Measurements from ENCODE around the gene PPM1H.
A peak's percentile ranks its signal among the peaks of the same experiment; 100 is the strongest.

The PPM1H gene

DNA sequence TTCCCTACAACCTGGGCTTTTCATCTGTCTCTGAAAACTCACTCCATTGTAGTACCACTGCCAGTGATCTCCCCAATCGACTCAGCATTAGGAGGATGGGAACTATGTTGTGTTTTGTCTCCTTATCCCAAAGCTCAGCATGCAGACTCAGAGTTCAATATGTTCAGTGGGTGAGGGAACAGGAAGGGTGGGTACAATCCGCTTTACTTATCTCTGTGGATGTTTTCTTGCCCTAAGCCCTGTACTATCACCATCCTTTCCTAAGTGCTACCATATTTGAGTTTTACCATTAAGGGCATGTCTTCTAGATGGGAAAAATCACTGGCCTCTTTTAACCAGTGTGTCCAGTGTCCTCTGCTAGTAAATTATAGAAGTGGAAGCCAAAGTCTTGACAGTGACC lies 107.1 kb downstream of the PPM1H start (continued):
- TF ChIP-seq, protein P1, sequence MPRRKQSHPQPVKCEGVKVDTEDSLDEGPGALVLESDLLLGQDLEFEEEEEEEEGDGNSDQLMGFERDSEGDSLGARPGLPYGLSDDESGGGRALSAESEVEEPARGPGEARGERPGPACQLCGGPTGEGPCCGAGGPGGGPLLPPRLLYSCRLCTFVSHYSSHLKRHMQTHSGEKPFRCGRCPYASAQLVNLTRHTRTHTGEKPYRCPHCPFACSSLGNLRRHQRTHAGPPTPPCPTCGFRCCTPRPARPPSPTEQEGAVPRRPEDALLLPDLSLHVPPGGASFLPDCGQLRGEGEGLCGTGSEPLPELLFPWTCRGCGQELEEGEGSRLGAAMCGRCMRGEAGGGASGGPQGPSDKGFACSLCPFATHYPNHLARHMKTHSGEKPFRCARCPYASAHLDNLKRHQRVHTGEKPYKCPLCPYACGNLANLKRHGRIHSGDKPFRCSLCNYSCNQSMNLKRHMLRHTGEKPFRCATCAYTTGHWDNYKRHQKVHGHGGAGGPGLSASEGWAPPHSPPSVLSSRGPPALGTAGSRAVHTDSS (tag by site-specific recombination; IDR thresholded peaks at IDR 0.05), result no peak
- TF ChIP-seq ZNF473 (tag by site-specific recombination; IDR thresholded peaks at IDR 0.05), result no peak
- TF ChIP-seq ZNF639 (tag by site-specific recombination; IDR thresholded peaks at IDR 0.05), result no peak
- TF ChIP-seq ZNF175 (tag by site-specific recombination; IDR thresholded peaks at IDR 0.05), result no peak
- no peak for TF ChIP-seq ZNF292 (tag by site-specific recombination; IDR thresholded peaks at IDR 0.05; ENCODE audit: borderline replicate concordance, low read depth)

DNA sequence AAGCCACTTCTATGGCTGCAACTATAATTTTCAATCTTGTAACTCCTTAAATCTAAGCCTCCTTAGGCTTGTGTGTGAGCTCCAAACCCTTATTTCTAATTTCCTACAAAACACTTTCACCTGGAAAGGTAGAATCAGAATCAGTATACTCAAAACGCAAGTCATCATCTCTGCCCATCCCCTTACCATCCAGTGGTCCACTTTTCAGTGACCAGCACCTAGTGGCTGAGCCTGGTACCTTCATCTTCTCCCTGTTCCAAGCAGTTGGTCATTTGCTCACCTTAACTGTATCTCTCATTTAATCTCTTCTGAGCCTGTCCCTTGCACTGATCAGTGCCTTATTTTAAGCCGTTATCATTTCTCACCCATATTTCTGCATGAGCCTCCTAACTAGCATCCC lies 107.9 kb downstream of the PPM1H start:
- CTCF ChIA-PET, result interaction anchor here (0.8 kb wide), 1 partner anchor 267 kb away, joined by 3 read pairs; no protein-coding TSS in a partner anchor

GRCh38 chr12:62817556-62818271 lies 117.2 kb downstream of the PPM1H start:
- H3K27ac ChIP-seq (ENCODE audit: extremely low read depth, low read depth, low read length), result peak overlapping the region; percentile 21; the same call in 1 of the 2 replicates
- peak overlapping the region; percentile 16 for H3K4me3 ChIP-seq (ENCODE audit: low read depth, low read length)
- no peaks in the 10 kb centered on the region; a peak in 1 of 3 replicates for H3K36me3 ChIP-seq (ENCODE audit: control insufficient read depth in 2 of 2, insufficient read depth in 1 of 2, low read length in 2 of 2)
- ChIA-PET CTCF (interaction anchor here (0.6 to 1.8 kb wide), 6 partner anchors 19 to 384 kb away, joined by 3 to 4 read pairs (median 3); no protein-coding TSS in a partner anchor), POLR2A (interaction anchor here (0.7 to 2.3 kb wide), 2 partner anchors 118 to 557 kb away, joined by 4 to 7 read pairs; partner anchors contain the start of gene PPM1H)
- no peaks in the 10 kb centered on the region for H3K9me3 ChIP-seq (ENCODE audit: control insufficient read depth, insufficient read depth, low read depth, low read length)
- peaks cover 10% of the 10 kb centered on the region for H3K4me1 ChIP-seq (ENCODE audit: control insufficient read depth, insufficient read depth, low read length)
- TF ChIP-seq ZNF423 (tag by site-specific recombination; IDR thresholded peaks at IDR 0.05), result no peak
- 0 out of 2 replicates have a peak, but pooled peaks have one; percentile 70 for TF ChIP-seq ZFP37 (tag by site-specific recombination; IDR thresholded peaks at IDR 0.05)
- TF ChIP-seq ZNF132 (tag by site-specific recombination; IDR thresholded peaks at IDR 0.05; ENCODE audit: borderline replicate concordance), result no peak
- TF ChIP-seq TRIM28 (IDR thresholded peaks at IDR 0.05; ENCODE audit: borderline replicate concordance, low read length), result peak; percentile 67
- no peak for TF ChIP-seq ZBTB48 (tag by site-specific recombination; IDR thresholded peaks at IDR 0.05)
- no peak for TF ChIP-seq ZNF221 (tag by site-specific recombination; IDR thresholded peaks at IDR 0.05; ENCODE audit: borderline replicate concordance)
- 0 out of 2 replicates have a peak, but pooled peaks have one; percentile 29 for TF ChIP-seq ZNF639 (tag by site-specific recombination; IDR thresholded peaks at IDR 0.05)
- TF ChIP-seq ZNF341 (tag by site-specific recombination; IDR thresholded peaks at IDR 0.05; ENCODE audit: low read depth), result 0 out of 2 replicates have a peak, but pooled peaks have one; percentile 51
- TF ChIP-seq, protein P2, sequence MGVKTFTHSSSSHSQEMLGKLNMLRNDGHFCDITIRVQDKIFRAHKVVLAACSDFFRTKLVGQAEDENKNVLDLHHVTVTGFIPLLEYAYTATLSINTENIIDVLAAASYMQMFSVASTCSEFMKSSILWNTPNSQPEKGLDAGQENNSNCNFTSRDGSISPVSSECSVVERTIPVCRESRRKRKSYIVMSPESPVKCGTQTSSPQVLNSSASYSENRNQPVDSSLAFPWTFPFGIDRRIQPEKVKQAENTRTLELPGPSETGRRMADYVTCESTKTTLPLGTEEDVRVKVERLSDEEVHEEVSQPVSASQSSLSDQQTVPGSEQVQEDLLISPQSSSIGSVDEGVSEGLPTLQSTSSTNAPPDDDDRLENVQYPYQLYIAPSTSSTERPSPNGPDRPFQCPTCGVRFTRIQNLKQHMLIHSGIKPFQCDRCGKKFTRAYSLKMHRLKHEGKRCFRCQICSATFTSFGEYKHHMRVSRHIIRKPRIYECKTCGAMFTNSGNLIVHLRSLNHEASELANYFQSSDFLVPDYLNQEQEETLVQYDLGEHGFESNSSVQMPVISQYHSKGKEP (tag by site-specific recombination; IDR thresholded peaks at IDR 0.05), result peak; percentile 48
- TF ChIP-seq ZNF16 (tag by site-specific recombination; IDR thresholded peaks at IDR 0.05; ENCODE audit: low read depth), result no peak

More for the DNA sequence above, 107.9 kb downstream of the PPM1H start:
- H3K4me1 ChIP-seq (ENCODE audit: control insufficient read depth, insufficient read depth, low read length), result no peaks in the 10 kb centered on the region
- peaks cover 0 to 18% of the 10 kb centered on the region in 2 experiments; a peak in 1 of 3 replicates for H3K36me3 ChIP-seq (ENCODE audit: control insufficient read depth in 2 of 2, insufficient read depth in 1 of 2, low read length in 2 of 2)
- H3K9me3 ChIP-seq (ENCODE audit: control insufficient read depth, insufficient read depth, low read depth, low read length), result no peaks in the 10 kb centered on the region
- POLR2A ChIA-PET, result no interaction called here
- H3K4me3 ChIP-seq (ENCODE audit: low read depth, low read length), result no peak overlapping the region
- no peak overlapping the region for H3K27ac ChIP-seq (ENCODE audit: extremely low read depth, low read depth, low read length)
- no peak for TF ChIP-seq ELK4 (IDR thresholded peaks at IDR 0.05; ENCODE audit: borderline replicate concordance, low read depth, low read length)
- no peak for TF ChIP-seq BCL11B (tag by site-specific recombination; IDR thresholded peaks at IDR 0.05; ENCODE audit: low read depth)
- TF ChIP-seq ATF2 (tag by site-specific recombination; IDR thresholded peaks at IDR 0.05; ENCODE audit: low read depth), result no peak
- TF ChIP-seq ZNF146 (tag by site-specific recombination; IDR thresholded peaks at IDR 0.05), result no peak
- TF ChIP-seq ZNF664 (tag by site-specific recombination; IDR thresholded peaks at IDR 0.05), result no peak
- no peak for TF ChIP-seq ZFP41 (tag by site-specific recombination; IDR thresholded peaks at IDR 0.05; ENCODE audit: borderline replicate concordance)
- no peak for TF ChIP-seq ZBTB48 (tag by site-specific recombination; IDR thresholded peaks at IDR 0.05)
- no peak for TF ChIP-seq ZNF324 (tag by site-specific recombination; IDR thresholded peaks at IDR 0.05)
- TF ChIP-seq ZNF837 (tag by site-specific recombination; IDR thresholded peaks at IDR 0.05), result no peak
- TF ChIP-seq ZSCAN30 (tag by site-specific recombination; IDR thresholded peaks at IDR 0.05), result no peak
- no peak for TF ChIP-seq ZNF514 (tag by site-specific recombination; IDR thresholded peaks at IDR 0.05)
- no peak for TF ChIP-seq ZNF660 (tag by site-specific recombination; IDR thresholded peaks at IDR 0.05)
